H9 (cell line): ENCODE data around the gene PIEZO2. TPM values are rescaled to one million over a fixed set of nuclear protein-coding genes. Genes with fewer than 3 reads are reported as not detected.

Source experiments
- DNase-seq: peaks from one replicate; pipeline ENCODE4 v3.0.0-alpha.2; 2017
- H2AFZ ChIP-seq: one replicate; pipeline ENCODE4 v1.6.1; 2013; ENCODE audit warnings: mild to moderate bottlenecking, low read length, control low read depth, moderate library complexity
- H2AK5ac ChIP-seq: 2 replicates; pipeline ENCODE4 v1.6.1; 2013; ENCODE audit warnings: low read length, control low read depth, mixed read lengths; ENCODE audit not compliant: insufficient read length
- H2BK120ac ChIP-seq: one replicate; pipeline ENCODE4 v1.6.1; 2013; ENCODE audit warnings: low read depth, mild to moderate bottlenecking, low read length, control low read depth, inconsistent platforms; ENCODE audit not compliant: poor library complexity, severe bottlenecking
- H2BK12ac ChIP-seq: 2 replicates; pipeline ENCODE4 v1.6.1; 2013; ENCODE audit warnings: low read length, control low read depth, mixed read lengths, low read depth; ENCODE audit not compliant: insufficient read length
- H2BK15ac ChIP-seq: 2 replicates; pipeline ENCODE4 v1.6.1; 2013; ENCODE audit warnings: low read depth, low read length, control low read depth
- H2BK20ac ChIP-seq: one replicate; pipeline ENCODE4 v1.6.1; 2013; ENCODE audit warnings: low read depth, mild to moderate bottlenecking, low read length, control low read depth, inconsistent platforms; ENCODE audit not compliant: poor library complexity, severe bottlenecking
- H2BK5ac ChIP-seq: 2 replicates; pipeline ENCODE4 v1.6.1; 2013; ENCODE audit warnings: low read length, control low read depth, mixed read lengths; ENCODE audit not compliant: insufficient read length
- H3K14ac ChIP-seq: 2 replicates; pipeline ENCODE4 v1.6.1; 2013; ENCODE audit warnings: low read length, control low read depth; ENCODE audit not compliant: insufficient read depth
- H3K18ac ChIP-seq: 2 replicates; pipeline ENCODE4 v1.6.1; 2013; ENCODE audit warnings: low read depth, mild to moderate bottlenecking, mixed read lengths, low read length, control low read depth; ENCODE audit not compliant: insufficient read length
- H3K23ac ChIP-seq: 2 replicates; pipeline ENCODE4 v1.6.1; 2013; ENCODE audit warnings: low read length, control low read depth, mixed read lengths, low read depth; ENCODE audit not compliant: insufficient read length
- H3K23me2 ChIP-seq: 2 replicates; pipeline ENCODE4 v1.6.1; 2013; ENCODE audit warnings: low read depth, mild to moderate bottlenecking, mixed read lengths, low read length, control low read depth; ENCODE audit not compliant: insufficient read length, poor library complexity, severe bottlenecking
- H3K27ac ChIP-seq: 2 replicates; pipeline ENCODE4 v1.5.1; 2013; ENCODE audit warnings: low read length, control low read depth, mixed read lengths, low read depth; ENCODE audit not compliant: insufficient read length
- H3K27me3 ChIP-seq: 2 replicates; pipeline ENCODE4 v1.6.1; 2013; ENCODE audit warnings: low read length, control low read depth, inconsistent platforms; ENCODE audit not compliant: insufficient read depth
- H3K4ac ChIP-seq: 2 replicates; pipeline ENCODE4 v1.6.1; 2013; ENCODE audit warnings: low read depth, mild to moderate bottlenecking, control low read depth, inconsistent platforms, low read length, moderate library complexity
- H3K4me1 ChIP-seq: 2 replicates; pipeline ENCODE4 v1.6.1; 2013; ENCODE audit warnings: low read length, control low read depth, inconsistent platforms; ENCODE audit not compliant: insufficient read depth
- H3K4me2 ChIP-seq: 2 replicates; pipeline ENCODE4 v1.6.1; 2013; ENCODE audit warnings: low read length, control low read depth, mixed read lengths; ENCODE audit not compliant: insufficient read length, insufficient read depth
- H3K56ac ChIP-seq: 2 replicates; pipeline ENCODE4 v1.6.1; 2013; ENCODE audit warnings: low read depth, mild to moderate bottlenecking, mixed read lengths, low read length, control low read depth; ENCODE audit not compliant: insufficient read length
- H3K79me1 ChIP-seq: 2 replicates; pipeline ENCODE4 v1.6.1; 2013; ENCODE audit warnings: low read depth, mild to moderate bottlenecking, moderate library complexity, low read length, control low read depth, inconsistent platforms; ENCODE audit not compliant: insufficient read depth, poor library complexity, severe bottlenecking
- H3K79me2 ChIP-seq: 2 replicates; pipeline ENCODE4 v1.6.1; 2013; ENCODE audit warnings: low read length, control low read depth, inconsistent platforms; ENCODE audit not compliant: insufficient read depth
- H3K9ac ChIP-seq: 2 replicates; pipeline ENCODE4 v1.6.1; 2013; ENCODE audit warnings: low read length, control low read depth, mixed read lengths; ENCODE audit not compliant: insufficient read length; ENCODE audit errors: extremely low read depth
- H3K9me3 ChIP-seq: one replicate; pipeline ENCODE4 v1.6.1; 2013; ENCODE audit warnings: low read depth, low read length, inconsistent platforms; ENCODE audit not compliant: control insufficient read depth
- H3T11ph ChIP-seq: one replicate; pipeline ENCODE4 v1.6.1; 2013; ENCODE audit warnings: mild to moderate bottlenecking, low read length, control low read depth, inconsistent platforms
- H4K20me1 ChIP-seq: one replicate; pipeline ENCODE4 v1.6.1; 2013; ENCODE audit not compliant: control insufficient read depth, insufficient read length, insufficient read depth
- H4K5ac ChIP-seq: 2 replicates; pipeline ENCODE4 v1.6.1; 2013; ENCODE audit warnings: low read depth, mild to moderate bottlenecking, mixed read lengths, low read length, control low read depth; ENCODE audit not compliant: insufficient read length
- H4K8ac ChIP-seq: replicated peaks from 2 replicates; pipeline ENCODE4 v1.6.1; 2013; ENCODE audit warnings: low read length, control low read depth, mixed read lengths, low read depth; ENCODE audit not compliant: insufficient read length
- H4K91ac ChIP-seq: 2 replicates; pipeline ENCODE4 v1.6.1; 2013; ENCODE audit warnings: low read depth, mild to moderate bottlenecking, moderate library complexity, mixed read lengths, low read length, control low read depth; ENCODE audit not compliant: insufficient read length
- H3K27ac Mint-ChIP-seq, 3 experiments: 2 replicates in 2 of 3; 3 replicates in 1 of 3; pipeline ENCODE4 v1.8.0; 2020 to 2021; ENCODE audit warnings: mixed read lengths in 3 of 3, mild to moderate bottlenecking in 1 of 3, moderate library complexity in 1 of 3
- H3K27me3 Mint-ChIP-seq: 2 replicates; pipeline ENCODE4 v1.8.0; 2021; ENCODE audit warnings: low read depth, mild to moderate bottlenecking, moderate library complexity, mixed read lengths
- H3K36me3 Mint-ChIP-seq, 3 experiments: 2 replicates in 2 of 3; 3 replicates in 1 of 3; pipeline ENCODE4 v1.8.0; 2020 to 2021; ENCODE audit warnings: low read depth in 3 of 3, mixed read lengths in 3 of 3; ENCODE audit not compliant: insufficient read depth in 1 of 3
- H3K4me1 Mint-ChIP-seq, 2 experiments: 2 replicates each; pipeline ENCODE4 v1.8.0; 2020; ENCODE audit warnings: mixed read lengths in 2 of 2
- H3K4me3 Mint-ChIP-seq, 2 experiments: 2 replicates in 1 of 2; 3 replicates in 1 of 2; pipeline ENCODE4 v1.8.0; 2020 to 2021; ENCODE audit warnings: mild to moderate bottlenecking in 2 of 2, mixed read lengths in 2 of 2, moderate library complexity in 1 of 2
- H3K9me3 Mint-ChIP-seq, 2 experiments: 2 replicates in 1 of 2; 3 replicates in 1 of 2; pipeline ENCODE4 v1.8.0; 2020; ENCODE audit warnings: mild to moderate bottlenecking in 2 of 2, mixed read lengths in 2 of 2, moderate library complexity in 1 of 2
- WGBS: extraction: QIAGEN DNeasy Blood & Tissue Kit; methylation state at CpG from one replicate; pipeline ENCODE4 v1.1.7; 2013; ENCODE audit warnings: missing lambda C conversion rate, low lambda C conversion rate, mixed read lengths; ENCODE audit not compliant: insufficient read length; ENCODE audit errors: extremely low coverage; 5-methylcytosine and 5-hydroxymethylcytosine counted together
- total RNA-seq: library from RNA; stranded (reverse); gene quantifications from 2 replicates; pipeline ENCODE4 v1.2.1, GENCODE V29; 2021
- TF ChIP-seq, protein P1 (sequence below): fragments of 200-600 bp; sonication (generic); conservative IDR thresholded peaks from 3 replicates; pipeline ENCODE4 v1.8.0; 2021; ENCODE audit warnings: antibody characterized with exemption, mild to moderate bottlenecking

The PIEZO2 gene
- total RNA-seq, 1 experiment from 2014 or later, result 3.9 TPM

- Mint-ChIP-seq H3K27ac (no peak overlapping the region), H3K4me1 (peaks cover 6 to 8% of the 10 kb centered on the region in 2 experiments; a peak in 3 of 4 replicates), H3K4me3 (no peak overlapping the region), H3K27me3 (no peaks in the 10 kb centered on the region), H3K36me3 (no peaks in the 10 kb centered on the region), H3K9me3 (no peaks in the 10 kb centered on the region; a peak in 1 of 5 replicates)
- no peak overlapping the region for H3K27ac ChIP-seq
- H4K20me1 ChIP-seq, result no peaks in the 10 kb centered on the region
- no peak overlapping the region for H3K18ac ChIP-seq
- H2BK12ac ChIP-seq, result no peak overlapping the region
- H3K79me1 ChIP-seq, result no peaks in the 10 kb centered on the region
- no peak overlapping the region for H3T11ph ChIP-seq
- TF ChIP-seq, protein P1, sequence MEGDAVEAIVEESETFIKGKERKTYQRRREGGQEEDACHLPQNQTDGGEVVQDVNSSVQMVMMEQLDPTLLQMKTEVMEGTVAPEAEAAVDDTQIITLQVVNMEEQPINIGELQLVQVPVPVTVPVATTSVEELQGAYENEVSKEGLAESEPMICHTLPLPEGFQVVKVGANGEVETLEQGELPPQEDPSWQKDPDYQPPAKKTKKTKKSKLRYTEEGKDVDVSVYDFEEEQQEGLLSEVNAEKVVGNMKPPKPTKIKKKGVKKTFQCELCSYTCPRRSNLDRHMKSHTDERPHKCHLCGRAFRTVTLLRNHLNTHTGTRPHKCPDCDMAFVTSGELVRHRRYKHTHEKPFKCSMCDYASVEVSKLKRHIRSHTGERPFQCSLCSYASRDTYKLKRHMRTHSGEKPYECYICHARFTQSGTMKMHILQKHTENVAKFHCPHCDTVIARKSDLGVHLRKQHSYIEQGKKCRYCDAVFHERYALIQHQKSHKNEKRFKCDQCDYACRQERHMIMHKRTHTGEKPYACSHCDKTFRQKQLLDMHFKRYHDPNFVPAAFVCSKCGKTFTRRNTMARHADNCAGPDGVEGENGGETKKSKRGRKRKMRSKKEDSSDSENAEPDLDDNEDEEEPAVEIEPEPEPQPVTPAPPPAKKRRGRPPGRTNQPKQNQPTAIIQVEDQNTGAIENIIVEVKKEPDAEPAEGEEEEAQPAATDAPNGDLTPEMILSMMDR, result no peak
- H3K23ac ChIP-seq, result no peak overlapping the region
- no peak overlapping the region for H4K8ac ChIP-seq
- H2AFZ ChIP-seq, result no peak overlapping the region
- H3K14ac ChIP-seq, result no peak overlapping the region
- no CpG with 5 or more reads among the region's 3 CpGs for WGBS
- H2BK20ac ChIP-seq, result no peak overlapping the region
- no peak for DNase-seq
- no peak overlapping the region for H2BK5ac ChIP-seq
- H2BK120ac ChIP-seq, result no peak overlapping the region
- no peaks in the 10 kb centered on the region for H3K27me3 ChIP-seq
- no peak overlapping the region for H3K9ac ChIP-seq
- H3K79me2 ChIP-seq, result no peaks in the 10 kb centered on the region
- no peaks in the 10 kb centered on the region for H3K9me3 ChIP-seq
- H4K91ac ChIP-seq, result no peak overlapping the region
- no peak overlapping the region for H2AK5ac ChIP-seq
- no peak overlapping the region for H2BK15ac ChIP-seq
- no peak overlapping the region for H4K5ac ChIP-seq
- H3K4me2 ChIP-seq, result no peak overlapping the region
- H3K4me1 ChIP-seq, result no peaks in the 10 kb centered on the region; the same call in 1 of the 2 replicates
- H3K23me2 ChIP-seq, result no peaks in the 10 kb centered on the region
- H3K56ac ChIP-seq, result no peak overlapping the region
- H3K4ac ChIP-seq, result no peak overlapping the region
Observed at GRCh38 chr18:11035814-11036495, 113.4 kb downstream of the PIEZO2 start.
